Sciatic nerve (tissue), 2 donors: ENCODE data around the gene HEG1. TPM values are rescaled to one million over a fixed set of nuclear protein-coding genes. Genes with fewer than 3 reads are reported as not detected.

ENCODE experiments used
- ATAC-seq: fragments of 200-7000 bp; cut with Tn5 transposase; one replicate; pipeline ENCODE4 v1.9.1; 2020; ENCODE audit warnings: mild to moderate bottlenecking, moderate library complexity
- DNase-seq: peaks from one replicate; pipeline ENCODE4 v3.0.0-alpha.2; 2020; ENCODE audit warnings: low spot score
- intact Hi-C: fragments of 100-400 bp; cut with DNase I; formaldehyde crosslinking; loops from one replicate; pipeline ENCODE4 v1.14.2; 2022
- total RNA-seq: library from RNA; stranded (reverse); fragmentation: NEBNext Ultra II Directional; extraction: Animal tissue kit (Norgen Biotek cat#: 25700); gene quantifications from one replicate; pipeline ENCODE4 v1.2.1, GENCODE V29; 2021
- donor health status: DM: no; HTN: no; CAD: no.
- donor health status: DM: no; HTN: no; CAD: no.

The HEG1 gene
- total RNA-seq, 1 donor from 2014 or later, result 87.4 TPM

DNA sequence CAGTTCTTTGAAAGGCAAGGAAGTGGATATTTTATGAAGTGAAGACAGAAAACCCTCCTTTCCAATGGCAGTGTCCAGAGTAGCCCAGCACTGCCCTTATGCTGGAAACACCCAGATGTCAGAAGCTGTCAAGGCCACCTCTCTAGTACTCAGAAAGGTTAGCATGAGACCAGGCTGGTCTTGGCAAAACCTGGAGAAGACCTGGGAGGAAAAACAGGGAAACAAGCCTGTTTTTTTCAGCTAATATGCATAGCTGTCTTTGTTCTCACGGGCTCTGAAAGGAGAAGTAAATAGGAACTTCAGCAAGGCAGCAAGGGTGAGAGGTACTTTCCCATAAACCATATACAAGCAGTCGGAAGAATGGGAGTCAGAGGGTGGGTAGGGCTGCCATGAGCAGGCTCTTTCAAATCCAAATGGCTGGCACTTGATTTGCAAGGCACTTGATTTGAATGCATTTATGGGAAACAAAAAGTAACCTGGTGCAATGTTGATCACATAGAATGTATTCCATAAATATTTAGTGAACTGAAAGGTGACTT lies 55.8 kb downstream of the HEG1 start:
- intact Hi-C loops, result loop anchor here (5.0 kb wide), 1 partner anchor 442 kb away; no protein-coding TSS in a partner anchor
- ATAC-seq, result no peak

DNA sequence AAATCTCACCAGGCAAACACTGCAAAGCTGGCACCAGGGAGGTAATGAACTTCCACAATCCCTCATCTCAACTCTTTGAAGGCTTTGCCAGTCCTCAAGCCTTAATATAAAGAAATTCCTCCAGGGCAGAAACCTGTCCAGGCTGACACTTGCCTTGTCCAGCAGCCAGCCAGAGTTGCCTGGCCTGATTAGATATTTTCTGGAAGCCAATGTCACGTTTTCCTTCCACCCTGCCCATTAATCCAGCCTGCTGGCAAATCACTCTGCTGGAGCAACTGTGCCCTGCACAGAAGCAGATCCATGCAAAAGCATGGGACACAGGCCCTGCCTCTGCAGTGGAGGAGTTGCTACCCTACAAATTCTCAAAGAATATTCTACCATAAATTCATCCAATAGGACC lies 56.5 kb downstream of the HEG1 start:
- no peak for DNase-seq
- ATAC-seq, result no peak
- intact Hi-C loops, result loop anchor here (5.0 kb wide), 1 partner anchor 443 kb away; no protein-coding TSS in a partner anchor

More for the DNA sequence above, 55.8 kb downstream of the HEG1 start:
- no peak for DNase-seq

DNA sequence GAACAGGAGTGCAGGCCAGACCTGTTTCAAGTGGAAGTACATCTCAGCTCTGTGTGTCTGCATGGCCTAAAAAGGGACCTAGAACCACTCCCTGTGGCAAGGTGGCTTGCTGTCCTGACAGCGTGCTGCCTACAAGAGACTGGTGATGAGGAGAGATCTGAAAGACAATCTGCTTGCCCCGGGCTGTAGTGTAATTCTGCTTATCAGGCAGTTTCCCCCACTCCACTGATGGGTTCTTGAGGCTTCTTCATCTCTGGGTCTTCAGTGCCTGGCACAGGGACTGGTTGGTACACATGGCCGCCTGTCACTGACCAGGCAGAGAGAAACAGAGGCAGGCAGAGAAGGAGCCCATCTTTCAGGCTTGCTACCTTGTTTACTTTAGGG lies 57.6 kb downstream of the HEG1 start:
- no peak for DNase-seq
- ATAC-seq, result no peak
- intact Hi-C loops, result loop anchor here (5.0 kb wide), 1 partner anchor 444 kb away; no protein-coding TSS in a partner anchor

DNA sequence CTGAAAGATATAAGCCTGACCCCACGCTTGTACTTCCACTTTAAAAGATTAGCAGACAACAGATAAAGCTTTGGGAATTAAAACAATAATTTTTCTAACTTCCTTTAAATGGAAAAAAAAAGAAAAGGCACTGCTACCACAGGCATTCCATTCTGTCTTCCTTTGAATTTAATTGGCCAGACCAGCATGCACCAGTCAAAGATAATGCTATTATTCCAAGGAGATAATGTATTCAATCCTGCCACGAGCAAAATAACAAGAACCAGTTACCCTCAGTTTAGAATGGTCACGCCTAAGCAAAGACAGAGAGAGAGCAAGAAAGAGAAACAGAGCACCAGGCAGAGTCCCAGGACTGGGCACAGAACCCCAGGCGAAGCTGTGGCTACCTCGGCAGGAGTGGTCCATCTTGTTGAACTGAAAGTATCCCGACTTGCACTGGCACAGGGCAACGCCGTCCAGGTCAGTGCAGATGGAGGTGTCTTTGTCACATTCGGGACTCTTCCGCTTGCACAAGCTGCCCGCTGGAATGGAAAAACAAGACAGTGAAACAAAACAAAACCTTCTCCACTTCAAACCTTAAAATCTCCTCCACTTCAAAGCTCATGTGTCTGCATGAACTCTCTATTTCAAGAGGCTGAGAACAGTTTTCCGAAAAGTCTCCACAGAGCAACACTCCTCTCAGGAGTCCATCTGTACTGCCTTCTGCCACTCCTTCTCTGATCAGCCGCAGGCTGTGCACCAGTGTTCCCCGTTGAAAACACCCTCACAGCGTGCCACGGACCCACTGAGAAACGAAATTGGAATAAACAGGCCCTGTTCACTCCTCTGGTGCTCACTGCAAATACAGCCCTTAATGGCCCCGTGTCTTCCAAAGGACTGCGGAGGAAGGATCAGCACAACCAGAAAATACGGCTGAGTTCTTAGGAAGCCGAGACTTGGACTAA lies 58.2 kb downstream of the HEG1 start:
- intact Hi-C loops, result loop anchor here (5.0 kb wide), 1 partner anchor 445 kb away; no protein-coding TSS in a partner anchor
- ATAC-seq (no peak), DNase-seq (no peak)

DNA sequence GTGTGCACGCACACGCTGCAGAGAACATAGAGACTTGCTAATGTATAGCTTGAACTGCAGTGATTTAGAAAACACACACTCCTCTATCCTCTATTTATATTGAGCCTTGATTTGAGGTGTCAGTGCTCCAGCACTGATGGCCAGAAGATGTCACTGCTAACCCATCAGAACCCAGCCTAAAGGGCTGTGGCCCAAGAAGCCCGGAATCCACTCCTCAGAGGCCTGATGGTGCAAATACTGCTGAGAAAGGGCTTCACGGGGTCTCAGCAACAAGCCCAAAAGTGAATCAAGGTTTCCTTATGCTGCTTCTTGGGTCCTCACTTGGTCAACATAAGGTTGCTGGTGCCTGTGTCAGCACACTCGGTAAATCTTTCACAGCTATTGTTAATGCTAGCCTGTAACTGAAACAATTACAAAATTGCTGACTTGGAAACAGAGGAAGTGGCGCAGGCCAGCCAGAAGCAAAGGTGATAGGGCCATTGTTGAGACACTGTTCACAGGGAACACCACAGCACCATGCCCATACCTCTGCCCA lies 60.3 kb downstream of the HEG1 start:
- peak; percentile 77 for DNase-seq
- intact Hi-C loops, result loop anchor here (5.0 kb wide), 1 partner anchor 447 kb away; no protein-coding TSS in a partner anchor

DNA sequence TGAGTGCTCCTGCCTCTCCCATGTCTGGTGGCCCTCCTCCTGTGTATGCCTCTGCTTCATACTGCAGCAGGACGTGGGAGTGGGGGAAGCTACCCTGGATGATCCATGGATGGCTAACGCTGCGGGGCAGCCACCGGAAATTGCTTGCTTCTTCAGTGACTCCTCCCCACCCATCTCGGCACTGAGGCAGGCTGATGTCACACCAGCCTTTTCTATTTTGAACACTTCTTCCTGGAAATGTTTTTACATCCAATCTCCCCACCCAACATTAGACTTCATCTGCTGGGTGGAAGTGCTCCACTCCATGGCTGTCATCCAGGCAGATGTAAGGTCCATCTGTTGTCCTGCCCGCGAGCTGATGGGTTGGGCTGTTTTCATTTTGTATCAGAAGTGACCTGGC lies 62.3 kb downstream of the HEG1 start:
- peak; percentile 63 for DNase-seq
- peak; percentile 53 for ATAC-seq
- intact Hi-C loops, result no loop called here

More for the DNA sequence above, 60.3 kb downstream of the HEG1 start:
- ATAC-seq, result peak; percentile 96

DNA sequence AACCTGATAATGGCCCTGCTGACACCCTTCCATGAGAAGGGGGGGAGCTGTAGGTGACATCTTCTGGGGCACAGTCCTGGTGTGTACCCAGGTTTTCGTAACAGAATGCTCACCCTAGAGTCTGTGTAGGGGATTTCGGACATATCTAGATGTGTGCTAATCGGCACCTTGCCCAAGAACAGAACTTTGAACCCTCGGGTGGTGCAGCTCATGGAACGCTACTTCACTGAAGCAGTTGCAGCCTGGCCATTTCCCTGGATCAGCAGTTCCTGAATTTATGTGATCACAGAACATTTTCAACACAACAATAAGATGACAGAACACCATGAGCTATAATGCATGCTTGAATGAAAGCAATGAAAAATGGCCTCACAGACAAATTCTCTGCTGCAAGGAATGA lies 63.8 kb downstream of the HEG1 start:
- intact Hi-C loops, result no loop called here
- ATAC-seq (no peak), DNase-seq (no peak)

DNA sequence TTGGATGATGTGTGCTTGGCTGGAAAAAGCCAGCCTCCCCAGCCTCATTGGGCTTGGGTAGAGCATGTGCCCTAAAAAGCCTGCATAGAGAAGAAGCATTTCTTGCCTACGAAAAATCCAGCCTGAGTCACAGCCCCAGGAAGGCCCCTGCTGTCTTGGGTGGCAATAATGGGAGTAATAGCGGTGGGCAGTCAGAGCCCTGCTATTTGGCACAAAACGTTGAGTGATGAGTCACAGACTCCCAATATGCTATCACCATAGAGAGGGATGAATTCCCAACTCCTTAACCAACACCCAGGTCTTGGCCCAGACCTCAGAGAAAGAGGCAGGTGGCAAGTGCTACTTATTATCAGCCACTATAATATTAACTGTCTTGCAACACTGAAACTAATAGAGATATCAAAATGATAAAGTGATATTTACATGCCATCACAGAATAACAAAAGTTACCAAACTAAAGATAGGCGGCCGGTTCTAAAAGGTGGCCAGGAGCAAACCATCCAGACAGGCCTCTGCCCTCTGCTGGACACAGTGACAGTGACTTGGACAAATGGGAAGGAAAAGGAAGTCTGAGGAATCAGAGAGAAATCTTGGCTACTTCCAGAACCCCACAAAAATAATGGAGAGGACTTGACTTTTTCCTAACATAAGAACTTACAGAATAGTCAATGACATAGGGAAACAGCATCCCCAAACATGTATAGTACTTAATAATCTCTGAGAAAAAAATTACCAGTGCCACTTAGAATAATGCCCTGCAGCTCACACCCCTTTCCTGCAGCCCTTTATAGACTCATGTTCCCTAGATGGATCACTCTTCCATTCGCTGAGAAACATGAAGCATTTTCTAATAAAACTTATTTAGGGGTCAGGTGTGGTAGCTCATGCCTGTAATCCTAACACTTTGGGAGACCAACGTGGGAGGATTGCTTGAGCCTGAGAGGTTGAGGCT lies 69.3 kb downstream of the HEG1 start:
- ATAC-seq, result peak; percentile 44
- DNase-seq, result no peak
- intact Hi-C loops, result no loop called here

DNA sequence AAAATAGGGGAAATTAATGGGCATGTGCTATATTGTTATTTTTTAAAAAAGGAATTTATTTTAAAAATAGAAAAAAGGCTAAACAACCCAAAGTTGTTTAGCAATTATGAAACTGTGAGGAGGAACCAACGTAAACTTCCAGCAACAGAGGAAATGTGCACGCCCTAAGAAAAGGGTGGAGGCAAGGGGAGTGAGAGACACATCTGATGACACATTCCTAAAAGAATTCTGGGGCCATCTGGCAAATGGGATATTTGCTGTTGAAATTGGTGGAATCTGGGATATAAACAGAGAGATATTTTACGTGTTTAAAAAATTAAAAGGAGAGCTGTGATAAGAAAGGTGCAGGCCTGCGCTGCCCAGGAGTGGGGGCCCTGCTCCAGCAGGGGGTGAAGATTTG lies 70.4 kb downstream of the HEG1 start:
- intact Hi-C loops, result no loop called here
- ATAC-seq (peak; percentile 77), DNase-seq (no peak)

DNA sequence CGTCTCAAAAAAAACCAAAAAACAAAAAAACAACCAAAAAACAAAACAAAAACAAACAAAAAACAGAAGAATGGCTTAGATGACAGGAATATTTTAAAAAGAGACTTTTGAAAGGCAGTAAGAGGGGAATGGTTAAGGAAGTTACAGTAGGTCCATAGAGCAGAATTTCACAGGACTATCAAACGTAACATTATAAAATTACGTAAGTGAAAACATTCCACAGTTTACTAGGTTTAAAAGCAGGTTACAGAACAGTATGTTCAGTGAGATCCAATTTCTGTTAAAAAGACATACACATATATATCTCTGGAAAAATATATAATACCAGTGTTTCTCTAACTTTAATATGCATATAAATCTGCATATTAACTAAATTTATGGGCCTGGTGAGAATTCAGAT lies 71.0 kb downstream of the HEG1 start:
- DNase-seq, result no peak
- intact Hi-C loops, result loop anchor here (5.0 kb wide), 1 partner anchor 443 kb away; no protein-coding TSS in a partner anchor
- no peak for ATAC-seq

DNA sequence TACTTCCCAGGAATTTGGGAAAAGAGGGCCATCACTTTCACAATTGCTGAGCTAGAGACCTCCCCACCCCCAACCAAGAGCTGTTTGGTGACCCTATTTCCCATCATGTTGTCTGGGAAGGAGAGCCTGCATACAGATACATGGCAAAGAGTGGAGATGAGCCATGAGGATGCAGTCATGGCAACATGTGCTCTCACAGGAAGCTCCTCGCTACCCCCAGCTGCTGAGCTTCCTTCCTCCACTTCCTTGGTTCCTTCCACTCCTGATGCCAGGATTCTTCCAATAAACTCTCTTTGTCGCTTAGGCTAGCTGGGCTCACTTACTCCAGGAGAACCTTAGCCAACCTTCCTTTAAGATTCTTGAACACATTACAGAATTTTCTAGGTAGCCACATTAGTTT lies 72.9 kb downstream of the HEG1 start:
- no peak for ATAC-seq
- DNase-seq, result no peak
- intact Hi-C loops, result loop anchor here (5.0 kb wide), 1 partner anchor 444 kb away; no protein-coding TSS in a partner anchor

DNA sequence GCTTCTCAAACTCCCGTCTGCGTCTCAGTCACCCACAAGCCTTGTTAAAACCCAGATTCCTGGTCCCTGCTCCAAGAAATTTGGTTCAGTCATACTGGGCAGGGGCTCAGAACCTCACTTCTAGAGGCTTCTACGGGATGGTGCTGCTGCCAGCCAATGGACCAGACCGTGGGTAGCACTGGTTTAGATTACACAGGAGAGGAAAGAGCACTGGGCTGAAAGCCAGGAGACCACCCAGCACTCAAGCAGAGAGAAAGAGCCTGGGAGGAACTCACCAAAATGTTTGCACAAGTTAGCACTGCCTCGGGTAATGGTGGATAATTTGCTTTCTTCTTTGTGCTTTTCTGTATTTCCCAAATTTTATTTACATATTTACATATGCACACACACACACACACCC lies 74.3 kb downstream of the HEG1 start:
- intact Hi-C loops, result loop anchor here (5.0 kb wide), 1 partner anchor 446 kb away; no protein-coding TSS in a partner anchor
- DNase-seq (no peak), ATAC-seq (no peak)

DNA sequence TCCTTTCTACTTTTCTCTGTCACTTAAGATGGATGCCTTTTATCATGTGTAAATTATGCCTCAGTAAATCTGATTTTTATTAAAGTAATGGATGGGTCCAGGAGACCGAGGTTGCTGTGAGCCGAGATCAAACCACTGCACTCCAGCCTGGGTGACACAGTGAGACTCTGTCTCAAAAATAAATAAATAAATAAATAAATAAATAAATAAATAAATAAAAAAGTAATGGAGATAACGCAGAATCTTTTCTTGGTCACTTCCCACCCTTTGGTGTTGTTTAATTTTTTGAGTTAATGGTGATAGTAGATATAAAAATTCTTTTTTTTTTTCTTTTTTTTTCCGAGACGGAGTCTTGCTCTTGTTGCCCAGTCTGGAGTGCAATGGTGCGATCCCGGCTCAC lies 77.2 kb downstream of the HEG1 start:
- intact Hi-C loops, result no loop called here
- DNase-seq, result no peak
- no peak for ATAC-seq

DNA sequence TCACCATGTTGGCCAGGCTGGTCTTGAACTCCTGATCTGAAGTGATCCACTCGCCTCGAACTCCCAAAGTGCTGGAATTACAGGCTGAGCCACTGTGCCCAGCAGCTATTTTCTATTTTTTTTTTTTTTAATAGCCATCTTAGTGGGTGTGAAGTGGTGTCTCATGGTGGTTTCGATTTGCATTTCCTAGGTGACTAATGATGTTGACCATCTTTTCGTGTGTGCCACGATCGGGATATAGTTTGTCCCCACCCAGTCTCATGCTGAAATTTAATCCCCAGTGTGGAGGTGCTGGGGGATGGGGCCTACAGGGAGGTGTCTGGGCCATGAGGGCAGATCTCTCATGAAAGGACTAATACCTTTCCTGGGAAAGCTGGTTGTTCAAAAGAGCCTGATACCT lies 79.4 kb downstream of the HEG1 start:
- DNase-seq, result no peak
- ATAC-seq, result no peak
- intact Hi-C loops, result no loop called here

DNA sequence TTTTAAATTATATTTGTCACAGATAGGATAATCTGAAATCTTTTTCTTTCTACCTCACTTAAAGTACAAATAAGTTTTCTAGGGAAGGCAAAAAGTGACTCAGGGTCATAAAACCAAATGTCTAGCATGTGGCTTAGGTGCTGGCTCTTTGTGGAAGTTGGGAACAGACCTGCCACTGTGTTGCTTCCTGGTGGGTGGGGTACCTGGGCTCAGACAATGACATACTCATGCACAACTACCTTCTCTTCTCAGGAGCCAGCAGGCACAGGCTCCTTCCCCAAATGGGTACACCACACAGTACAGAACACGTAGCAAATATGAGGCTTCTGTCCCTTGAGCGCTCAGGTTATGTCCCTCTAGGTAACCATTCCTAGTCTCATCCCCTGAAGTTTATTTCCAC lies 81.1 kb downstream of the HEG1 start:
- DNase-seq, result no peak
- intact Hi-C loops, result no loop called here
- ATAC-seq, result no peak

DNA sequence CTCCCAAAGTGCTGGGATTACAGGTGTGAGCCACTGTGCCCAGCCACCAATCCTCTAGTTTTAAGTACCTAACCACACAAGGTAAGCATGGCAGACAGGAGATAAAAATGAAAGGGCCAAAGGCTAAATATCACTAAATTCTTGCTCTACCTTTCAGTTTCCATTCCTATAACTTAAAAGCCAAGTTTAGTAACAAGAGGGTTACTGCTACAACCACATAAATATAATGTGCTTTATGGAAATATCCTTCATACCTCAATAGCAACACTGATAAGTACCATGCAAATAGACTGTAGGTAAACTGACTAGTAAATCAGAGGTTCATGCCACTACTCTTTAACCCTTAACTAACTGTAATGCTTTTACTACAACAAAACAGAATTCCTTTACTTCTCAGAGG lies 82.5 kb downstream of the HEG1 start:
- intact Hi-C loops, result no loop called here
- DNase-seq (no peak), ATAC-seq (no peak)

DNA sequence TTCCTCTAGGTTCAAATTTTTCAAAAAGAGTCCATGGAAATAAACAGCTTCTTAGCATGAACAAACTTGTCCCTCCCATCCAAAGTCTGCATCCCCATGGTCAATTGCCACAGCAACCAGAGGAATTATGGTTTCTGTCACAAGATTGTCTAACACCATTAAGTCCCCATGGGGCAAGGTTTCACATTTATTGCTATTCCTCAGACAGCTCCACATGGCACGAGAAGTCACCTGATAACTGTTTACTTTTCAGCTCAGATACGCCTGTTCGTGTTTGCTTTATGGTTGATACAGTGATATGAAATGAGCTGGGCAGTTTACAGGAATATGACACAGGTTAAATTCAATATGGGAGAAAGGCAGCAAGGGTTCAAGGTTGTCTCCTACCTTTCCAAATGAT lies 83.3 kb downstream of the HEG1 start:
- ATAC-seq, result no peak

DNA sequence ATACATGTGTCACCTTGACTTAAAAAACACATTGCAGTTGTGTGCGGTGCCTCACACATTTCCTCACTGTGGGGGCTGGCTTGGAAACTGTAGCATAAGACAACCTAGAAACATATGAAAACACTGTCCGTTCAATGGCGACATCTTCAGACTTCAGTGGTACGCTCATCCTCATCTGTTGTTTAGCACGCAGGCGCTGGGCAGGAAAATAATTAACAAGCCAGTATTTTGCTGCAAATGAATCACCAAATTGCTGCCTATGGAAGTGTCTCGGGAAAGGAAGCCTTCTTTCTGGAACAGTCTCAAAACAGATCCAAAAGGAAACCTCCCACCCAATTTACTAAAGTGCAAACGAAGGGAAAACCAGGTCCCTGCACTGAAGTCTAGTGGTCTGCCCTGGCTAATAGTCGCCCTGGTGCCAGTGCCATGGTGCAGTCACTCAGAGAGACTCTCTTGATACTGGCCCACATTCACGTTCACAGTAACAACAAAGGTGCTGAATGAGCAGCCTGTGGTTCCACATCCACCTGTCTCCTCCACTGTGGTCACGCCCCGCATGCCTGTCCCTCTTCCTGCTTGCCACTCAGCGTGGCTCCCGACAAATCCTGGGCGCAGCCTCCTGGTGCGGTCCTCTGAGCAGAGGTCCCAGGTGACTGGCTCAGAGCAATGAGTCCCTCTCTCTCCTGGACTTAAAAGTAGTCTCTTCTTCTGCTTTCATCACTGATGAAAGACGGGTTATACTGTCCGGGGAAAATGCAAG lies 85.7 kb downstream of the HEG1 start:
- ATAC-seq (no peak), DNase-seq (no peak)
- intact Hi-C loops, result no loop called here

More for the DNA sequence above, 83.3 kb downstream of the HEG1 start:
- intact Hi-C loops, result no loop called here
- DNase-seq, result no peak
